CD4-positive, alpha-beta T cell treated with Interferon alpha-2 for 1 hour (primary cell): Measurements from ENCODE around the gene HYLS1.

ENCODE experiments used
- DNase-seq, 2 donors: peaks; one replicate each; pipeline ENCODE4 v3.0.0-alpha.2; 2020 to 2022

HYLS1 gene

DNA sequence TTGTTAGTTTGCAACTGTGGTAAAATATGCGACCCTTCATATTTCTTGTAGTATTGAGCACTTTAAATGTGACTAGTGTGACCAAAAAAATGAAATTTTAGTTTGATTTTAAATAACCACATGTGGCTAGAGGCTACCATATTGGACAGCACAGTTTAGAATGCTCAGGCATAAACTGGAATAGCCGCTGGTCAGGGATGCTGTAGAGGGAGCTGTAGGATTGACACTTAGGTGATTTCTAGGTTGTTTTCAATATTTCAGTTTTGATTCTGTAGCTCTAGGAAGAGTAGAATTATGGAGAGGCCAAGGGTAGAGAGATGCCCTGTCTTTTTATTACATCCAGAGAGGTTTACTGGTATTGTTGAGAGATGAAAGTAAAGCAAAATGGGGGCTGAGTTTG is 47.6 kb downstream of the HYLS1 start:
- no peak for DNase-seq

DNA sequence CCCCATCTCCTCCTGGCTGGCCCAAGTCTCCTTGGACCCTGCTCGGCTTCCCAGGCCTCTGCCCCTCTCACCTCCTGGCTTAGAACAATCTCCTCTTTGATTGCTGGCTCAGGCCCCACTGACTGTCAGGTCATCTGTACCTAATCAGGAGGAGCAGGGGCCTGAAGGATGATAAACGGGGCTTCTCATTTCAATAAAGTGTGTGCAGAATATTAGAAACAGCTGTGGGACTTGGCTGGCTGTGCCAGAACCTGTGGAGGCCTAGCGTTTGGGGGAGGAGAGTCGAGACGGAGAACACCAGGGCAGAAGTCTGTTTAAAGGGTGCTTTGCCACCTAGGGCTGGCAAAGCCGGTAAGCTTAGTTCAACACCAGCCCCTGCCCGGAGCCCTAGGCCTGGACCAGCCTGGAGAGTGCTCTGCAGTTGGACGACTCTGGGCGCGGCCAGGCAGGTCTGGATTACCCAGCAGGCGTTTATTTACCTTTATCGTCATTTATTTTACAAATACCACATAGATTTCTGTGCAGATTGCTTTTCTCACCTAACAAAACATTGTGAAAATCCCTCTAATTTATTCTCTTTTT is 48.2 kb downstream of the HYLS1 start:
- no peak for DNase-seq

GRCh38 chr11:125938418-125938817 is 51.0 kb downstream of the HYLS1 start:
- no peak for DNase-seq

GRCh38 chr11:125939081-125939521 is 51.6 kb downstream of the HYLS1 start:
- no peak for DNase-seq

DNA sequence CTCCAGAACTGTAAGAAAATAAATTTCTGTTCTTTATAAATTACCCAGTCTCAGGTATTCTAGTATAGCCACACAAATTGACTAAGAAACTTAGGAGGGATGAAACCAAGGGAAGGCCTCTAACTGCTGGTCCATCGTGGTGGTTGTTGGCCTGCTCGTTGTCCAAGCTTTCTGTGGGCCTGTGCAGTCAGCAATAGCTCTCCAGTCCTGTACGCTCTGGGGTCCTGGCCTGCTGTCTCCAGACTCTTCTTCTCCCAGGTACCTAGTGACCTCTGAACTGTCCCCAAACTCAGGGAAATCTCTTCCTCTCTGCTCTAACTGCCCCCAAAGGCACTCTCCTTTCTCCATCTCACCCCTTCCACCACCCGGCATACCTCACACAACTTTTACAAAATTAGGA is 52.7 kb downstream of the HYLS1 start:
- DNase-seq: no peak

GRCh38 chr11:125941267-125941618 is 53.8 kb downstream of the HYLS1 start:
- DNase-seq: no peak

DNA sequence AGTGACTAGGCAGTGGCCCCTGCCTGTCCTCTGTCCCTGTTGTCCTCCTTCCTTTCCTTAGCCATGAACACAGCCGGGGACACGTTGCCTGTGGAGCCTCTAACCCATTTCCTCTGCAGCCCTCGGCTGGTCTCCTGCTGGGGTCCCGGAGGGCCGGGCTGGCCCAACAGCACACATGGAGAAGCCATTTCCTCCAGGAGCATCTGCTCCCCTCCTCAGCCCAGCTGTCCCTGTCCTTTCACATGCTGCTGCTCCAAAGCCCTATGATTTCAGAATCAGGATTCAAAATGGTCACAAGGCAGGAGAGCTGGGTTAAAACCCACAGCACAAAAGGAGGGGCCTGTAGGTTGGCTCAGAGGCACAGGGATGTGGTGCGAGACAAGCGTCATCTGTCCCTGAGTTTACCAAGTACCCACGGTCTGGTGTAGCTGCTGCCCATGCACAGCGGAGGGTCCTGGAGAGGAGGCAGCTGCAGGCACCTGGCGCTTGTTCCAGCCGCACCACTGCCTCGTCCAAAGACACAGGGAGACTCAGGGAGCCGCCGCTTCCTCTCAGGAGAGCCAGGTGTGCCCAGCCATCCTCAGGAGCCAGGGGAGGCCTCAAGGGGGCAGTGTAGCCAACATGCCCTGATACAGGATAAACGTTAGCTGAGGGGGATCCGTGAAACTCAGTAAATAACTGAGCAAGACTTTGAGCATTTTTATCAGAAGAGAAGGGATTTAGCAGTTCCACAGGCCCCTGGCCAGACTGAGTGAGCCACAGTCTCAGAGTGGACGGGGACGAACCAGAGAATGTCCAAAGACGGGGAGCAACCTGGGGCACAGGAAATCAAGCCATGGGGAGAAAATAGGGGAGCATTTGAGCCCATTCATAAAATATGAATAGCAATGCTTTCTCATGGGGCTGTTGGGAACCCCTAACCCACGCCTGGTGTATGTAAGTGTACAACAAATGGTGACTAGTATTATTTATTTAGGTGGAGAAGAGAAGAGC is 54.4 kb downstream of the HYLS1 start:
- peak in 1 of 2 donors; percentile 46 for DNase-seq

DNA sequence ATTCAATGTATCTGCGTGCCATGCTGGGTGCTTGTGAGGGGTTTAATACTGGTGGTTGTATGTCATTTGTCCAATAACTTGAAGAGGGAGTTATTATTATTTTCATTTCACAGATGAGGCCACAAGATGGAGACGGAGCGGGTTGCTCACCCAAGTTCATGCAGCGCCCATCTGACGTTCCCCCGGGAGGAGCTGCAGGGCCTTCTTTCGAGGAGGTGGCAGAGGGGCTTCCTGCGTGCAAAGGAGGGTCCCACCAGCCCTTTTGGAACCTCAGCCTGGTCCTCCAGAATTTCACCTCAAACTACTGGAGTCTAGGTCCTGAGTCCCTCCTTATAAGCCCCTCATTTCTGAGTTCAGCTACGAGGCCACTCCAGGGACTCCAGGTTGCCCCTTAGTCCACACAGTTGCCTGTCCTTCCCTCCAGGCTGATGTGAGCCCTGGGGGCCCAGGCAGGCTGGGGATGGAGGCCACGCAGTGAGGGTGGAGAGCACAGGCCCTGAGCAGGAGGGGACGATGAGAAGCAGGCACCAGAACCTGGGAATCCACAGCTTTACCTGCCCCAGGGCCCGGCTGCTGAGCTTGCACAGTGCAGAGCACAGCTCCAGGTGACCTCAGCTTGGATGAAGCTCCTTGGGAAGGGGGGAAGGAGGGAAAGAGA is 55.4 kb downstream of the HYLS1 start:
- no peak for DNase-seq

DNA sequence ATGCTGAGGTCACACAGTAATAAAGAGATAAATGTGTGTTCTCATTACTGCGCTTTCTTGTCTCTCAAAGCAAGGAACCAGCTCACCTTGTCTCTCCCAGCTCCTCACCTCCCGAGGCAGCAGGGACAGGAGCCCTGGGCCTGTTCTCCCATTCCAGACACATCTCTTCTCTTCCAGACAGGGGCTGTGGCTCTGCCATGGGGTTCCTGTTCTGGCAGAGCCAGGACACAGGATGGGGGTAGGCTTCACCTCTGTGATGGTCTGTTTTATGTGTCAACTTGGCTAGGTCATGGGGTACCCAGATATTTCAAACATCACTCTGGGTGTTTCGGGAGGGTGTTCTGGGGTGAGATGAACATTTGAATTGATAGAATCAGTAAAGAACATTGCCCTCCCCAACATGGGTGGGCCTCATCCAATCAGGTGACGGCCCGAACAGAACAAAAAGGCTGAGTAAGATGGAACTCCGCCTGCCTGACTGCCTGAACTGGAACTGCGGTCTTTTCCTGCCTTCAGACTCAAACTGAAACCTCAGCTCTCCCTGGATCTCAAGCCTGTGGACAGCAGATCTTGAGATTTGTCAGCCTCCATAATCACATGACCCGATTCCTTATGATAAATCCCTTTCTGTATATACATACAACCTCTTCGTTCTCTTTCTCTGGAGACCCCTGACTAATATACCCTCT is 56.3 kb downstream of the HYLS1 start:
- DNase-seq: no peak

DNA sequence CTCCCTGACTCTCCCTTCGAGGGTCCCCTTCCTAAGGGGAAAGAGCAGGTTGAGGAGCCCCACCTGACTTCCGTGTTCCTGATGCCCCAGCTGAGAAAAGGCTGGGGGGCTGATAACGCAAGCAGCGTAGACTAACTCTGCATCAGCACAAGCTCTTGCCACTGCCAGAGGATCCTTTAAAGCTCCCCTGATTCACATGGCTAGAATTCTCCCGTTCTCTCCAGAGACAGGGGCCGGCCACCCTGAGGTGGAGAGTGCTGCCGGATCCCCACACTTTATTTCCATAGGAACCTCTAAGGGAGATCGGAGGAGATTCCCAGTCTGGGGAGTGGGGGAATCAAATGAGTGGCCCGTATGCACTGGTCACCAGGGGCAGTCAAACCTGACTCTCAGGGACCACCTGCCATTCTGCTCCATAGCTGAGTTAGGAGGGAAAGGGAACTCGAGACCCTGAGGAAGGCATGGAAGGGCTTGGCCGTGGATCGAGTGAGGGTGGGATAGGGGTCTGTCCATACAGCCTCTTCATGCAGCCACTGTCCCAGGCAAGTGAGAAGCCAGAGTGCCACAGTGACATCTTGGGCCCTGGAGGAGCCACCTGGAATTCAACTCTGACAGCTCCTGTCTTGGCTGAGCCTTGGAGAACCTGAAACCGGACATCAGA is 57.0 kb downstream of the HYLS1 start:
- no peak for DNase-seq

GRCh38 chr11:125945011-125945796 is 57.7 kb downstream of the HYLS1 start:
- no peak for DNase-seq

GRCh38 chr11:125945797-125946520 is 58.5 kb downstream of the HYLS1 start, which contains the start of gene VSIG10L2:
TSS of gene VSIG10L2 (plus strand) at chr11:125946044. CDS start at chr11:125946056, 12 bp downstream.
- no peak for DNase-seq

DNA sequence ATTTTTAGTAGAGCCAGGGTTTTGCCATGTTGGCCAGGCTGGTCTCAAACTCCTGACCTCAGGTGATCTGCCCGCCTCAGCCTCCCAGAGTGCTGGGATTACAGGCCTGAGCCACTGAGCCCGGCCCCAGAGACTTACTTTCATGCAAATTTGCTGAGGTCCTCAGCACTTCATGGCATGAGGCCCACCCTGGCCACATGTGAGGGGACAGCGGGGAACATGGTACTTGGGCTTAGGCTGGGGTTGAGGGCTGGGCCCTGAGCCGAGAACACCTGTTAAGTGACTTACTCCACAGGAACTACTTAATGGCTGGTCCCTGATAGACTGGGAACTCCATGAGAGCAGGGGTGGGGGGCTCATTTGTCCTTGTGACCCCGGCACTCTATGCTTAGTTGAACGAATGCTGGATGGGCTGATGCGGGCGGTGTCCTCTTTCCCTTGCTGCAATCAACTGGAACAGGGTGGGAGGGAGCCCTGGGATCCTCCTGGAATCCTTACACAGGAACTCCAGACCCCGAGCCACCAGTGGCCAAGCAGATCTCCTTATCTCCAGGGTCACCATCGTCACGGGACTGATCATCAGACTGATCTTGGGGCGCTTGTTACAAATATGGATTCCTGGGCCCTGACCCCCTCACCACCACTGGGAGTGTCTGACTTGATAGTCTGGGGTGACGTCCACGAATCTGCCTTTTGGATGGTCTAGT is 59.4 kb downstream of the HYLS1 start:
- no peak for DNase-seq

DNA sequence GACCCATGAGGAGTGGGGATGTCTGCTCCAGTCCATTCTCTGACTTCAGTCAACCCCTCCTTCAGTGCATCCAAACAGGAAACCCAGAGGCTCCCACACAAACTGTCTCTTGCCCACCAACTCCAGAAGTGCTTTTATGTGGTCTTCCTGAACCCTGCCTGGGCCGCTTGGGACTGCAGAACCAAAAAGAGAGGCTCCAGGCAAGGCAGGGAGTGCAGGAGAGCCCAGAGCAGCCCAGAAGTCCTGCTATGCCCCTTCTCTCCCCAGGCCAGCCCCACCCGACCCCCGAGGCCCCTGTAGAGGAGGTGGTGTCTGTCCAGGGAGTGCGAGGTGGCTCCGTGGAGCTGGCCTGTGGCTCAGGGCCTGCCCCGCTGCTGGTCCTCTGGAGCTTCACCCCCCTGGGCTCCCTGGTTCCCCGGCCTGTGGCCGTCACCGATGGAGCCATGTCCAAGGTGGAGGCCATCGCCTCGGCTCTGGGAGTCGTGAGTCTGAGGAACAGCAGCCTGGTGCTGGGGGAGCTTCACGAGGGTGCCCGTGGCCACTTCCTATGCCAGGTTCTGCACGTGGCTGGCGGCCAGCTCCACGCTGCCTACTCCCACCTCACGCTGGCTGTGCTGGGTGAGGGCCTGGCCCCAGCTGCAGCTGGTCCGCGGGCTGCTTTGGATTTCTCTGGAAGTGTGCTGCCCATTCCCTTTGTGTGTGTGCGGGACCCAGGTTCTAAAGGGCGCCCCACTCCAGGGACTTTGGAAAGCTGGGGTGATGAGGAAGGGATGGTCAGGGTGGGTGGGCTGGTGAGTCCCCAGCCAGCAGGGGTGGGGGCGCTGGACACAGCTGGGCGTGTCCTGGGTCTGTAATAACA is 60.2 kb downstream of the HYLS1 start:
- no peak for DNase-seq

GRCh38 chr11:125948278-125949051 is 61.0 kb downstream of the HYLS1 start:
- no peak for DNase-seq

DNA sequence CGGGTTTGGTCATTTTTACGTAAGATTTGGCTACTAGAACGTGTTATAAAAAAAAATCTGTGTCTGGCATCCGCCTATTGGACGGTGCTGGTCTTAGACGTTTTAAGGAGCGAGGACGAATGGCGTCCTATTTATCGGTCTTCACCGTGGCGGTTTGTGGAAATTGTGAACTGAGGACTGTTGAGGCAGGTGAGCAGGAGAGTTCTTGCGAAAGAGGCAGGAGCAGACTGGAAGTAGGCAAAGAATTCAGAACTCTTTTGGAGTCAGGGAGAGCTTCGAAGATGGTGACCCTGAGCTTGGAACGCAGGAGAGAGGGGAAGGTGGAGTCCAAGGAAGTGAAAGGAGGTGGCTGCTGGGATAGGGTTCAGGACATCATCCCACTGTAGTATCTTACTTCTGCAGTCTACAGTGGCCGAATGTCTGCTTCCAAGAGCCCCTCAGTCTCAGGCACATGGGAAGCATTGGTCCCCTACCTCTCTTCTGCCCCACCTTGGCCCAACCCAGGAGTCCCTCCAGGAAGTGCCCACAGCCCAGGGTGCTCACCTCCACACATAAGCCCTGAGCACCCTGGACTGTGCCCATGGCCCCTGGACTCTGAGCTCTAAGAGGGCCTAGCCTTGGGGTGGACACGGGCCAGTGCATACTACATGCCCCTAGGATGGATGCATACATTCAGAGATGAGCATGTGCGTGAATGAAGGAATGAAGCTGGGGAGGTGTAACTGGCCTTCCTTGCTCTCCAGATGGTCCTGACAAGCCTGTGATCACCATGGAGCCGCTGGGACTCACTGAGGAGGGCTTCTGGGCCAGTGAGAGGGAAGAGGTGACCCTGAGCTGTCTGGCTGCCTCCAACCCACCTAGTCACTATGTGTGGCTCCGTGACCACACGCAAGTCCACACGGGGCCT is 62.1 kb downstream of the HYLS1 start:
- DNase-seq: no peak

GRCh38 chr11:125950178-125950490 is 62.7 kb downstream of the HYLS1 start:
- DNase-seq: no peak
